HG03460 (cell line): ENCODE results near the gene CERS6.
"Not testable (repeated sequence)": the region's sequence is repeated elsewhere in the genome, so short reads cannot be mapped to it uniquely, and the experiment has no call there.

Source experiments
- ATAC-seq: cut with Tn5 transposase; IDR thresholded peaks from one replicate; pipeline ENCODE4 v1.9.1; 2021; ENCODE audit not compliant: unreplicated experiment

CERS6 gene, protein sequence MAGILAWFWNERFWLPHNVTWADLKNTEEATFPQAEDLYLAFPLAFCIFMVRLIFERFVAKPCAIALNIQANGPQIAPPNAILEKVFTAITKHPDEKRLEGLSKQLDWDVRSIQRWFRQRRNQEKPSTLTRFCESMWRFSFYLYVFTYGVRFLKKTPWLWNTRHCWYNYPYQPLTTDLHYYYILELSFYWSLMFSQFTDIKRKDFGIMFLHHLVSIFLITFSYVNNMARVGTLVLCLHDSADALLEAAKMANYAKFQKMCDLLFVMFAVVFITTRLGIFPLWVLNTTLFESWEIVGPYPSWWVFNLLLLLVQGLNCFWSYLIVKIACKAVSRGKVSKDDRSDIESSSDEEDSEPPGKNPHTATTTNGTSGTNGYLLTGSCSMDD

DNA sequence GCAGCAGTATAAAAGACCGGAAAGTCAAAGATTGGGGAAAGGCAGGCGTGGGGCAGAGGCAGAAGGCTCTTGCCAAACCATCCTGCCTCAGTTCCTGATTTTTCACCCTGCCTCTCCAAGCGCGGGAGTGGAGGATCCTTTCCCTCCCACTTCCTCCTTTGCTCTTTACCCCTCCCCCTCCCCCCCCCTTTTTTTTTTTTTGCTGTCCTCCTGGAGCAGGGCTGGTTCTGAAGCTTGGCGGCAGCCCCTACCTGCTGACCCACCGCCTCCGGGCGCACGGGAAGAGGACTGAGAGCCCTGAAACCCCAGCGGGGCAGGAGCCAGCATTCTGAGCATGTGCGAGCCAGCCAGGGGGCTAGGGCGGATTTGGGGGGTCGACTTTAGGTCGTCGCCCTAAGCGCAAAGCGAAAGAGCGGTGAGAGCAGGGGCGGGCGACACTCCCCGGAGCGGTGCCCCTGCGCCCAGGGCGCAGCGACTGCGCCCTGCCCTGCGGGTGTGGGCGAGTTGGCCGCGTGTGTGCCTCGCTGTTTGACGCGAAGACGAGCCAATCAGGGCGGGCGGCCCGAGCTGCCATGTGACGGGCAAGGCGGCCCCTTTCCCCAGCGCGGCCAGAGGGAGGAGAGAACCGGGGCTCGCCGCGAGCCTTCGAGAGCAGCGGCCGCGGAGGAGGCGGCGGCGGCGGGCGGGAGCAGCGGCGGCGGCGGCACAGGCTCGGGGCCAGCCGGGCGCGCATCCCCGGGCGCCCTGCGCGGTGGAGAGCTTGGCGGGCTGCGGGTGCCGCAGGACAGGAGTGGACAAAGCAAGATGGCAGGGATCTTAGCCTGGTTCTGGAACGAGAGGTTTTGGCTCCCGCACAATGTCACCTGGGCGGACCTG lies at the start of gene CERS6:
TSS of gene CERS6 (plus strand) at position 628 of the 876 bp plus-strand sequence. CDS start at position 805, 177 bp downstream.
- ATAC-seq, result peak; percentile 95

GRCh38 chr2:168412301-168412700 lies 43.8 kb upstream of the CERS6 start:
- not testable (repeated sequence) for ATAC-seq

DNA sequence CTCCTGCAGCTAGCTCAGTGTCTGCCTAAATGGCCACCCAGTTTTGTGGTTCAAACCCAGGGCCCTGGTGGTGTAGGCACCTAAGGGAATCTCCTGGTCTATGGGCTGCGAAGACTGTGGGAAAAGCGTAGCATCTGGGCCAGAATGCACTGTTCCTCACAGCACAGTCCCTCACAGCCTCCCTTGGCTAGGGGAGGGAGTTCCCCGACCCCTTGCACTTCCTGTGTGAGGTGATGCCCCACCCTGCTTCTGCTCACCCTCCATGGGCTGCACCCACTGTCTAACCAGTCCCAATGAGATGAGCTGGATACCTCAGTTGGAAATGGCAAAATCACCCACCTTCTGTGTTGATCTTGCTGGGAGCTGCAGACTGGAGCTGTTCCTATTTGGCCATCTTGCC lies 43.0 kb upstream of the CERS6 start:
- ATAC-seq, result not testable (repeated sequence)

DNA sequence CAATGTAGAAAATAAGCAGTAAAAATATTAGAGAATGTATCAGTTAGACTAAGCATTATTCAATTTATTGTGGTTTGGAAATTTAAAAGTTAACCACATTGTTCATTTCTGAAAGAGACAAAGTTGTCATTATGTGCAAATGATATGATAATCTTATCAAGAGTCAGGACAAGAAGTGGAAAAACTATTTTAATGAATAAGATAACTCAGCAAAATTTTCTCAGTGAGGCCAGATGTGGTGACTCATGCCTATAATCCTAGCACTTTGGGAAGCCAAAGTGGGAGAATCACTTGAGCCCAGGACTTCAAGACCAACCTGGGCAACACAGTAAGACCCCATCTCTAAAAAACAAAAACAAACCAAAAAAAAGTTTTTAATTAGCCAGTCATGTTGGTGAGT lies 39.5 kb upstream of the CERS6 start:
- ATAC-seq, result no peak

- ATAC-seq, result no peak
Observed at GRCh38 chr2:168422584-168422983, 33.5 kb upstream of the CERS6 start.

DNA sequence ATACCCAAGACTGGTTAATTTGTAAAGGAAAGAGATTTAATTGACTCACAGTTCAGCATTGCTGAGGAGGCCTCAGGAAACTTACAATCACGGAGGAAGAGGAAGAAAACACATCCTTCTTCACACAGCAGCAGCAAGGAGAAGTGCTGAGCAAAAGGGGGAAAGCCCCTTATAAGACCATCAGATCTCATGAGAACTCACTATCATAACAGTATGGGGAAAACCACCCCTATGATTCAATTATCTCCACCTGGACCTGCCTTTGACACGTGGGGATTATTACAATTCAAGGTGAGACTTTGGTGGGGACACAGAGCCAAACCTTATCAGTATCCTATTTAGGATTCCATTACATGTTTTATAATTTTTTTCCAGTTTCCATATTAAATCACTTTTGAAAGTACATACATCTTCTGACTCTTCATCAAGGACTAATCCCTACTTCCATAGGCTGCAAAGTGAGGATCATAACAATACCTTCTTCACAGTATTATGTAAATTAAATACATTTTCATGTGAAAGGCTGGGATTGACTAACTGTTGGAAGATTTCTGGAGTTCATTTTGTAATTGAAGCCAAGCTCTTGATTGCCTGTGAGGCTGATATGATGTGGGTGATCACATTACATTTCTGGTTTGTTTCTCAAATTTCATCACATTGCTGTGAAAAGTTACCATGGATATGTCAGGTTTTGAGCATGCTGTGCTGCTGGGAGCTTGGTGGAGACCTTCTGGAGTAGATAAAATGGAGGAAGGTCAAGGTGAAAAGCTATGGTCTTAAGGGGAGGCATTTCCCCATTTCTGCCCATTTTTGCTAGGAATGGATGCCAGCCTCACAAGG lies 31.7 kb upstream of the CERS6 start:
- ATAC-seq, result no peak

DNA sequence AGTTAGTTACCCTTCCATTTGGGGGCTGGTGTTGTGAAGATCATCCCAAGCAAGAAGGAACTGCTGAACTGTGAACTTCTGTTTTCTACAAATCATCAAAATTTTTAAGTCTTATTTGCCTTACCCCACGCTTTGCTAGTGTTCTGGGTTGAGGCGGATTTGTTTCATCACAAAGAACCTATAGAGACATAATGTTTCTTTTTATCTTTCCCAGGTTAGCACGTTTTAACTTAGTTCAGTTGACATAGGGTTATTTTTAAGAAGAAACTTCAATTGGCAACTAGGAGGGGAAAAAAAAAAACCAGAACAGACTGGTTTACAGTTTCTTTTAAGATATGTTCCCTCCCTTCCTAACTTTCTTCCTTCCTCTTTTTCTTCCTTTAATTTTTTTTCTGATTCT lies 31.1 kb upstream of the CERS6 start:
- no peak for ATAC-seq

GRCh38 chr2:168426861-168427260 lies 29.2 kb upstream of the CERS6 start:
- ATAC-seq, result no peak

DNA sequence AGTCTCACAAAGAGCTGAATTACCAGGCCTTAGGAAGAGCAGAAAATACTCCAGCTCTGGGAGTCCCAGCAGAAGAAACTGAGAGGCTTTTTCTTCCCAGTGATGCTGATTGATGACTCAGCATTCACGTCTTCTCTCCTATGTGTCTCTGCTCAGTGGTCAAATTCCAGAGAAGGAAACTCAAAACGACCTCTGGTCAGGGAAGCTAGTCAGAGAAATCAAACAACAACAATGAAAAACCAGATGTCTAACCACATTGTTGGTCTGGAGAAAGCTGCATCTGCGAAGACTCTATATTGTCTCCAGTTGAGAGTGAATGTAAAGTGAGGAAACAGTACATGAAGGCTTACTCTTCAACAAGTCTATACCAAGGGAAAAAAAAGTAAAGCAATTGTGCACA lies 28.6 kb upstream of the CERS6 start:
- no peak for ATAC-seq

DNA sequence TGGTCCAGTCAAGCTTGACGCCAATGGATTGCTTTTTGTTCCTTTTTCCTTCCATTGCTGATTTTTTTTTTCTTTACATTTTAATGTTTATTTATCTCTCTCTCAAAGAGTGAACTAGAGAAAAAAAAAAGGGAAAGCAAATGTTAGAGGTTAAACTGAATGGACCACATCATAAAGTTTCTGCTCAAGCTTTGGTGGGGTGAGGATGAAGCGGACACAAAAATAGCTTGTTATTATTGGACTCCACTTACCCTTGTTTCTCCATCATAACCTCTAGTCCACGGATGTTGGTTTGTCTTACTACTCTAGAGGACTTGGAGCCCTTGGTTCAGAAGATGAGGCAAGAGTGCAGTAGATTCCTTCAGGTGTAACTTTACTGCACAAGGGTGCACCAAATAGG lies 27.6 kb upstream of the CERS6 start:
- ATAC-seq, result no peak

GRCh38 chr2:168429988-168430387 lies 26.1 kb upstream of the CERS6 start:
- no peak for ATAC-seq

- ATAC-seq, result no peak
Observed at GRCh38 chr2:168430431-168430830, 25.6 kb upstream of the CERS6 start.

GRCh38 chr2:168431301-168432024 lies 24.6 kb upstream of the CERS6 start:
- ATAC-seq, result no peak

DNA sequence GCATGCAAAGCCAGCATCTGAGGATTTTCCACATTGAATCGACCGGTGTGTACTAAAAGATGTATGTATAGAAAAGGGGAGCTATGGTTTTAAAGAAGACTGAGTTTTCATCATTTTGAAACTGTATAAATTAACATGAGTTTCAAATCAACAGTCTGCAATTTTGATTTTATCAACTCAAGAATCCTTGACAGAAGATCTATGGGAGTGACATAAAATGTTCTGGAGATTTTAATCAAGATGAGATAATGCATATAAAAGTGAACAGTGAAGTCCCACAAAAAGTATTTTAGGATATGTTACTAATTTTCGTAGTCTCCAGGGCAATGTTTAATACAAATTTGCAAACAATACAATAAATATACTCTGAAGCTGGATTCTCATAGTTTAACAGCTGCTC lies 24.0 kb upstream of the CERS6 start:
- no peak for ATAC-seq

GRCh38 chr2:168432565-168433186 lies 23.4 kb upstream of the CERS6 start:
- ATAC-seq, result no peak

DNA sequence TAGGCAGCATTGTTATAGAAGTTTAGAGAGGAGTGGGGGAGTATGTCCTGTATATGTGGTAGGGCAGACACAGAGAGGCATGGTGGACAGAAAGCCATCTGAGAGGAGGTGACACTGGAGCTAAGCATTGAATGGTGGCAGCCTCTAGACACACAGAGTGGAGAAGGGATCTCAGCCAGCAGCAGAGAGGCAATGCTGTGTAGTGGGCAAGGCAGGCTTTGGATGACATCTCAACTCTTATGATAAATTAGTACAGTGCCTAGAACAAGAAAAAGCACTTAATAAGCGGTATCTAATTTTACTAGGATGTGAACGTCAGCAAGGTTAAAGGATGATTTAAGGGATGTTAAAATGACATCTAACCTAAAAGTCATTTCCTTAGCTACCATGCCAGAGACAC lies 22.5 kb upstream of the CERS6 start:
- no peak for ATAC-seq

DNA sequence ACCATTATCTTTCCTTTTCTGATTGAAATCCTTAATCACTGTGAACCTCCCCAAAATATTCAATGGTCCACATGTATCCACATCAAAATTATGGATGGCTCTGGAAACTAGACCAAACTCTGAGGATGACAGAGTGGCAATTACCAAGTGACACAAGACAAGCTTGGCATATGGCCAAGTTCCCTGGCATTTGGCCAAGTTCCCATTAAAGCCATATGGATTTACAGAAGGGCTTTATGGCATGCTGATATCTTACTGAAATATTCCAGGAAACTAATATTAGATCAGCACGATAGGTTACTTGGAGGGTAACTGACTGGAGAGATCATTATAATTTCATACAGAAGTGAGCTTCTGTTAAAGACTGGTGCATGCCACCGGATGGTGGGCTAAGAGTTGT lies 21.9 kb upstream of the CERS6 start:
- no peak for ATAC-seq

GRCh38 chr2:168436840-168437239 lies 19.2 kb upstream of the CERS6 start:
- ATAC-seq, result no peak

GRCh38 chr2:168438553-168438952 lies 17.5 kb upstream of the CERS6 start:
- no peak for ATAC-seq

DNA sequence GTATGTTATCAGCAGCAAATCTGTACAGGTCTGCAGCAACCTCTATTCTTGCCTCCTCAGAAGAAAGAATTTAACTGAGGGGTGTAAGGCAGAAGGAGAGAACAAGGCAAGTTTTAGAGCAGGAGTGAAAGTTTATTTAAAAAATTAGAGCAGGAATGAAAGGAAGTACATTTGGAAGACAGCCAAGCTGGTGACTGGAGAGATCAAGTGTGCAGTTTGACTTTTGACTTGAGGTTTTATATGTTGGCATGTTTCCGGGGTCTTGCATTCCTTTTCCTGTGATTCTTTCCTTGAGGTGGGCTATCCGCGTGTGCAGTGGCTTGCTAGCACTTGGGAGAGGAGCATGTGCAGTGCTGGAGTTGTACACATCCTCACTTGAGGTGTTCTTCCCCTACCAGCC lies 16.5 kb upstream of the CERS6 start:
- ATAC-seq, result no peak
